Endothelial cell (in vitro differentiated cells): Measurements from ENCODE around the gene LBR. TPM values are rescaled to one million over a fixed set of nuclear protein-coding genes. Genes with fewer than 3 reads are reported as not detected.
A peak's percentile ranks its signal among the peaks of the same experiment; 100 is the strongest.

Experiments used
- DNase-seq: peaks from one replicate; pipeline ENCODE4 v3.0.0; 2021; ENCODE audit warnings: low spot score
- H3K27ac Mint-ChIP-seq: one replicate; pipeline ENCODE4 v1.8.0; 2021; ENCODE audit warnings: mixed read lengths, inconsistent platforms; ENCODE audit not compliant: unreplicated experiment
- H3K27me3 Mint-ChIP-seq: one replicate; pipeline ENCODE4 v1.8.0; 2021; ENCODE audit warnings: mild to moderate bottlenecking, moderate library complexity, mixed read lengths, inconsistent platforms; ENCODE audit not compliant: unreplicated experiment
- H3K36me3 Mint-ChIP-seq: one replicate; pipeline ENCODE4 v1.8.0; 2021; ENCODE audit warnings: mild to moderate bottlenecking, low read depth, mixed read lengths, inconsistent platforms; ENCODE audit not compliant: unreplicated experiment
- H3K4me1 Mint-ChIP-seq: one replicate; pipeline ENCODE4 v1.8.0; 2021; ENCODE audit warnings: mild to moderate bottlenecking, mixed read lengths, inconsistent platforms; ENCODE audit not compliant: unreplicated experiment
- H3K4me3 Mint-ChIP-seq: one replicate; pipeline ENCODE4 v1.8.0; 2021; ENCODE audit warnings: mild to moderate bottlenecking, mixed read lengths, inconsistent platforms; ENCODE audit not compliant: unreplicated experiment
- H3K9me3 Mint-ChIP-seq: one replicate; pipeline ENCODE4 v1.8.0; 2021; ENCODE audit warnings: mixed read lengths, inconsistent platforms; ENCODE audit not compliant: unreplicated experiment
- CTCF ChIP-seq: fragments of 200-600 bp; sonication (generic); IDR thresholded peaks from one replicate; pipeline ENCODE4 v1.5.0; 2021; ENCODE audit warnings: antibody characterized with exemption; ENCODE audit not compliant: unreplicated experiment
- total RNA-seq: library from RNA; stranded (reverse); fragmentation: NEBNext Ultra II Directional; extraction: Animal tissue kit (Norgen Biotek cat#: 25700); gene quantifications from one replicate; pipeline ENCODE4 v1.2.1, GENCODE V29; 2021; ENCODE audit not compliant: unreplicated experiment

Gene LBR
- total RNA-seq, 1 donor from 2014 or later, result 178 TPM

- DNase-seq, result peak; percentile 44
- Mint-ChIP-seq H3K4me1 (peaks cover 3% of the 10 kb centered on the region), H3K27me3 (peaks cover 1% of the 10 kb centered on the region), H3K27ac (no peak overlapping the region), H3K9me3 (no peaks in the 10 kb centered on the region), H3K36me3 (no peaks in the 10 kb centered on the region), H3K4me3 (no peak overlapping the region)
- no peak for TF ChIP-seq CTCF
Observed at GRCh38 chr1:225437710-225438437, 10.0 kb upstream of the LBR start.

- H3K36me3 Mint-ChIP-seq, result peaks cover 3% of the 10 kb centered on the region
- H3K27me3 Mint-ChIP-seq, result peaks cover 1% of the 10 kb centered on the region
- no peak overlapping the region for H3K27ac Mint-ChIP-seq
- TF ChIP-seq CTCF, result no peak
- DNase-seq, result no peak
- no peaks in the 10 kb centered on the region for H3K4me1 Mint-ChIP-seq
- H3K4me3 Mint-ChIP-seq, result no peak overlapping the region
- no peaks in the 10 kb centered on the region for H3K9me3 Mint-ChIP-seq
Observed at GRCh38 chr1:225435957-225436392, 8.1 kb upstream of the LBR start.

GRCh38 chr1:225435487-225435886 lies 7.6 kb upstream of the LBR start:
- no peak for DNase-seq
- Mint-ChIP-seq H3K9me3 (no peaks in the 10 kb centered on the region), H3K4me3 (no peak overlapping the region), H3K4me1 (no peaks in the 10 kb centered on the region), H3K27ac (no peak overlapping the region), H3K36me3 (peaks cover 3% of the 10 kb centered on the region), H3K27me3 (peaks cover 1% of the 10 kb centered on the region)
- TF ChIP-seq CTCF, result no peak

- Mint-ChIP-seq H3K36me3 (peaks cover 3% of the 10 kb centered on the region), H3K9me3 (no peaks in the 10 kb centered on the region), H3K4me3 (no peak overlapping the region)
Observed at GRCh38 chr1:225435076-225435475, 7.2 kb upstream of the LBR start.

More at GRCh38 chr1:225435076-225435475, 7.2 kb upstream of the LBR start:
- H3K27me3 Mint-ChIP-seq, result peaks cover 1% of the 10 kb centered on the region
- no peak overlapping the region for H3K27ac Mint-ChIP-seq
- peaks cover 4% of the 10 kb centered on the region for H3K4me1 Mint-ChIP-seq
- no peak for DNase-seq
- no peak for TF ChIP-seq CTCF
